Measurements from ENCODE around the gene LIPI. TPM values are rescaled to one million over a fixed set of nuclear protein-coding genes. Genes with fewer than 3 reads are reported as not detected.

Gene LIPI
- total RNA-seq, 6 donors from 2014 or later = not detected

GRCh38 chr21:14236180-14236579 is 25.4 kb upstream of the LIPI start:
- 51 to 56% methylated on average over 3 of the region's 3 CpGs for WGBS, 2 donors
- TF ChIP-seq EP300 (IDR thresholded peaks at IDR 0.05) = no peak
- no peak for TF ChIP-seq POLR2A (IDR thresholded peaks at IDR 0.05)
- TF ChIP-seq POLR2AphosphoS5 (IDR thresholded peaks at IDR 0.05) = no peak
- TF ChIP-seq CTCF (IDR thresholded peaks at IDR 0.05) = no peak

GRCh38 chr21:14235101-14235500 is 24.3 kb upstream of the LIPI start:
- WGBS, 2 donors = 76 to 82% methylated on average over 5 of the region's 5 CpGs
- ATAC-seq (ENCODE audit: low FRiP score in 2 of 2) = no peak
- Histone ChIP-seq H3K36me3 (no peaks in the 10 kb centered on the region), H3K4me1 (no peaks in the 10 kb centered on the region), H3K27me3 (no peaks in the 10 kb centered on the region), H3K27ac (no peak overlapping the region), H3K9me3 (no peaks in the 10 kb centered on the region), H3K4me3 (no peak overlapping the region)
- no peak for DNase-seq
- TF ChIP-seq EP300 (IDR thresholded peaks at IDR 0.05) = no peak
- TF ChIP-seq POLR2A (IDR thresholded peaks at IDR 0.05) = no peak
- no peak for TF ChIP-seq CTCF (IDR thresholded peaks at IDR 0.05)
- TF ChIP-seq POLR2AphosphoS5 (IDR thresholded peaks at IDR 0.05) = no peak

More at GRCh38 chr21:14236180-14236579, 25.4 kb upstream of the LIPI start:
- H3K4me1 ChIP-seq = no peaks in the 10 kb centered on the region
- no peaks in the 10 kb centered on the region for H3K9me3 ChIP-seq
- no peak for DNase-seq
- no peaks in the 10 kb centered on the region for H3K27me3 ChIP-seq
- no peak for ATAC-seq (ENCODE audit: low FRiP score in 2 of 2)
- no peak overlapping the region for H3K27ac ChIP-seq
- H3K4me3 ChIP-seq = no peak overlapping the region
- no peaks in the 10 kb centered on the region for H3K36me3 ChIP-seq

- H3K4me3 ChIP-seq = no peak overlapping the region
- ATAC-seq (ENCODE audit: low FRiP score in 2 of 2) = no peak
- H3K36me3 ChIP-seq = no peaks in the 10 kb centered on the region
- H3K27me3 ChIP-seq = no peaks in the 10 kb centered on the region
- no peaks in the 10 kb centered on the region for H3K4me1 ChIP-seq
- DNase-seq = no peak
- H3K9me3 ChIP-seq = peaks cover 0 to 14% (median 6%) of the 10 kb centered on the region in 4 donors
- WGBS, 2 donors = 78% methylated on average over 1 of the region's 1 CpG; no CpG with 5 or more reads in 1 of the 2 donors
- H3K27ac ChIP-seq = no peak overlapping the region
- no peak for TF ChIP-seq CTCF (IDR thresholded peaks at IDR 0.05)
- TF ChIP-seq POLR2A (IDR thresholded peaks at IDR 0.05) = no peak
- no peak for TF ChIP-seq POLR2AphosphoS5 (IDR thresholded peaks at IDR 0.05)
- TF ChIP-seq EP300 (IDR thresholded peaks at IDR 0.05) = no peak
Observed at GRCh38 chr21:14229399-14229798, 18.6 kb upstream of the LIPI start.

- DNase-seq (no peak), ATAC-seq (ENCODE audit: low FRiP score in 2 of 2) (no peak)
- Histone ChIP-seq H3K9me3 (peaks cover 0 to under 1% (median 0%) of the 10 kb centered on the region in 4 donors), H3K27me3 (no peaks in the 10 kb centered on the region), H3K36me3 (no peaks in the 10 kb centered on the region), H3K4me1 (no peaks in the 10 kb centered on the region), H3K4me3 (no peak overlapping the region), H3K27ac (no peak overlapping the region)
- WGBS, 2 donors = 93 to 96% methylated on average over 1 of the region's 1 CpG
- TF ChIP-seq POLR2AphosphoS5 (IDR thresholded peaks at IDR 0.05) (no peak), POLR2A (IDR thresholded peaks at IDR 0.05) (no peak), CTCF (IDR thresholded peaks at IDR 0.05) (no peak), EP300 (IDR thresholded peaks at IDR 0.05) (no peak)
Observed at GRCh38 chr21:14223365-14223764, 12.6 kb upstream of the LIPI start.

GRCh38 chr21:14215971-14216641 is 5.4 kb upstream of the LIPI start, which contains the start of gene RBM11:
Gene RBM11, plus strand, starts transcription at chr21:14216157. Its CDS starts 30 bp downstream, at chr21:14216187.
- Histone ChIP-seq H3K27me3 (no peaks in the 10 kb centered on the region), H3K9me3 (no peaks in the 10 kb centered on the region), H3K36me3 (no peaks in the 10 kb centered on the region), H3K4me1 (peaks cover 0 to 9% (median 0%) of the 10 kb centered on the region in 4 donors), H3K4me3 (peak within 1 kb of the TSS; percentile 2 to 75 (median 66)), H3K27ac (peak within 1 kb of the TSS in 3 of 4 donors; percentile 31 to 60 (median 35))
- peak; percentile 87 to 94 for DNase-seq
- ATAC-seq (ENCODE audit: low FRiP score in 2 of 2) = peak; percentile 97 to 98
- WGBS, 2 donors = 2 to 10% methylated on average over 4 to 52 of the region's 55 CpGs
- no peak for TF ChIP-seq EP300 (IDR thresholded peaks at IDR 0.05)
- no peak for TF ChIP-seq CTCF (IDR thresholded peaks at IDR 0.05)
- peak in 1 of 4 donors; percentile 31 for TF ChIP-seq POLR2A (IDR thresholded peaks at IDR 0.05)
- TF ChIP-seq POLR2AphosphoS5 (IDR thresholded peaks at IDR 0.05) = no peak

Measured in upper lobe of left lung (tissue), 6 donors.